ENCODE results near the gene RAF1.

- TF ChIP-seq CTCF (IDR thresholded peaks at IDR 0.05) (no peak), POLR2A (IDR thresholded peaks at IDR 0.05) (no peak)
These were observed 43.6 kb downstream of the RAF1 start for GRCh38 chr3:12620305-12620704.

All from prostate gland (tissue), 2 donors.